ENCODE results near the gene CSAD. TPM values are rescaled to one million over a fixed set of nuclear protein-coding genes. Genes with fewer than 3 reads are reported as not detected.

Gene CSAD, protein sequence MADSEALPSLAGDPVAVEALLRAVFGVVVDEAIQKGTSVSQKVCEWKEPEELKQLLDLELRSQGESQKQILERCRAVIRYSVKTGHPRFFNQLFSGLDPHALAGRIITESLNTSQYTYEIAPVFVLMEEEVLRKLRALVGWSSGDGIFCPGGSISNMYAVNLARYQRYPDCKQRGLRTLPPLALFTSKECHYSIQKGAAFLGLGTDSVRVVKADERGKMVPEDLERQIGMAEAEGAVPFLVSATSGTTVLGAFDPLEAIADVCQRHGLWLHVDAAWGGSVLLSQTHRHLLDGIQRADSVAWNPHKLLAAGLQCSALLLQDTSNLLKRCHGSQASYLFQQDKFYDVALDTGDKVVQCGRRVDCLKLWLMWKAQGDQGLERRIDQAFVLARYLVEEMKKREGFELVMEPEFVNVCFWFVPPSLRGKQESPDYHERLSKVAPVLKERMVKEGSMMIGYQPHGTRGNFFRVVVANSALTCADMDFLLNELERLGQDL
- 11.7 and 12.2 TPM in 2 replicates for total RNA-seq

GRCh38 chr12:53180220-53180930, at the start of gene CSAD, which contains the start of gene ZNF740:
Gene CSAD, minus strand, starts transcription at chr12:53180925. Its CDS starts 7,455 bp downstream, at chr12:53173470.
Gene ZNF740, plus strand, starts transcription at chr12:53180722. Its CDS starts 1,262 bp downstream, at chr12:53181984.

GRCh38 chr12:53207042-53207441, 26.3 kb upstream of the CSAD start, which contains the start of gene ITGB7:
Gene ITGB7, minus strand, starts transcription at chr12:53207251. Its CDS starts 6,808 bp downstream, at chr12:53200443.

Other genes with a start within 250 kb of the CSAD start
- 6.0 and 8.3 TPM in 2 replicates for gene KRT18, start 231.8 kb downstream of the CSAD start, total RNA-seq
- 992 and 1,491 TPM in 2 replicates for gene EIF4B, start 174.5 kb downstream of the CSAD start, total RNA-seq
- 62.3 and 128 TPM in 2 replicates for gene TNS2, start 130.9 kb downstream of the CSAD start, total RNA-seq
- 20.2 and 28.4 TPM in 2 replicates for gene SPRYD3, start 101.5 kb downstream of the CSAD start, total RNA-seq
- 1,261 and 1,775 TPM in 2 replicates for gene IGFBP6, start 83.3 kb downstream of the CSAD start, total RNA-seq
- not detected in 2 replicates for gene SOAT2, start 77.4 kb downstream of the CSAD start, total RNA-seq
- 11.6 and 17.2 TPM in 2 replicates for gene ZNF740, start 203 bp downstream of the CSAD start, total RNA-seq
- gene ITGB7, start 26.3 kb upstream of the CSAD start, total RNA-seq: 0.44 and 1.2 TPM in 2 replicates
- 56.9 and 70.1 TPM in 2 replicates for gene RARG, start 51.3 kb upstream of the CSAD start, total RNA-seq
- gene ESPL1, start 87.4 kb upstream of the CSAD start, total RNA-seq: 3.1 and 14.1 TPM in 2 replicates
- gene PFDN5, start 114.6 kb upstream of the CSAD start, total RNA-seq: 480 and 613 TPM in 2 replicates
- 56.0 and 58.1 TPM in 2 replicates for gene MYG1, start 118.8 kb upstream of the CSAD start, total RNA-seq
- gene AAAS, start 140.7 kb upstream of the CSAD start, total RNA-seq: 48.0 and 54.5 TPM in 2 replicates
- gene SP7, start 155.4 kb upstream of the CSAD start, total RNA-seq: not detected in 2 replicates
- 29.8 and 34.4 TPM in 2 replicates for gene SP1, start 199.3 kb upstream of the CSAD start, total RNA-seq
- not detected in 2 replicates for gene AMHR2, start 242.9 kb upstream of the CSAD start, total RNA-seq